OCI-LY3 (cell line): Measurements from ENCODE around the gene TCF12.
A peak's percentile ranks its signal among the peaks of the same experiment; 100 is the strongest.

ENCODE experiments used
- H2AFZ ChIP-seq: fragments of 200-600, 300-600 bp; shearing (Covaris generic); 2 replicates; pipeline ENCODE4 v1.6.0; 2014; ENCODE audit warnings: antibody characterized with exemption, low read depth, low read length
- H3K27ac ChIP-seq: fragments of 200-600, 300-600 bp; sonication (generic); 2 replicates; pipeline ENCODE4 v1.5.1; 2014; ENCODE audit warnings: mild to moderate bottlenecking, low read length, moderate library complexity, mixed read lengths
- H3K27me3 ChIP-seq: fragments of 200-600, 300-600 bp; sonication (generic); 2 replicates; pipeline ENCODE4 v1.6.1; 2014; ENCODE audit warnings: low read depth, low read length, mixed read lengths
- H3K36me3 ChIP-seq: fragments of 200-600, 300-600 bp; sonication (generic); replicated peaks from 2 replicates; pipeline ENCODE3; 2014; ENCODE audit warnings: low read depth, low read length, mixed read lengths
- H3K4me1 ChIP-seq: fragments of 300-600, 200-600 bp; sonication (generic); 2 replicates; pipeline ENCODE4 v1.6.1; 2014; ENCODE audit warnings: low read length, mixed read lengths
- H3K4me2 ChIP-seq: fragments of 200-600, 300-600 bp; sonication (generic); 2 replicates; pipeline ENCODE4 v1.6.1; 2014; ENCODE audit warnings: low read length, mixed read lengths
- H3K4me3 ChIP-seq: fragments of 300-600, 200-600 bp; sonication (generic); 2 replicates; pipeline ENCODE4 v1.5.1; 2014; ENCODE audit warnings: antibody characterized with exemption, mild to moderate bottlenecking, low read length, moderate library complexity
- H3K79me2 ChIP-seq: fragments of 300-600, 200-600 bp; shearing (Covaris generic); 2 replicates; pipeline ENCODE4 v1.6.1; 2014; ENCODE audit warnings: mild to moderate bottlenecking, low read length, mixed read lengths
- H3K9ac ChIP-seq: fragments of 300-600, 200-600 bp; shearing (Covaris generic); 2 replicates; pipeline ENCODE4 v1.6.0; 2014; ENCODE audit warnings: mild to moderate bottlenecking, low read length, moderate library complexity
- H3K9me3 ChIP-seq: fragments of 200-600, 300-600 bp; shearing (Covaris generic); 2 replicates; pipeline ENCODE4 v1.6.1; 2014; ENCODE audit warnings: low read length, mixed read lengths; ENCODE audit not compliant: insufficient read depth
- H4K20me1 ChIP-seq: fragments of 200-600, 300-600 bp; sonication (generic); 2 replicates; pipeline ENCODE4 v1.6.1; 2016; ENCODE audit warnings: low read length, mixed read lengths; ENCODE audit not compliant: insufficient read depth
- CTCF ChIP-seq: fragments of 200-600, 300-600 bp; sonication (generic); IDR thresholded peaks from 2 replicates; pipeline ENCODE4 v1.5.1; 2014; ENCODE audit warnings: antibody characterized with exemption, low read length, low read depth
- EZH2phosphoT487 ChIP-seq: fragments of 200-600 bp; shearing (Covaris generic); IDR thresholded peaks from 2 replicates; pipeline ENCODE4 v1.6.1; 2018; ENCODE audit warnings: antibody characterized with exemption, mixed run types, low read depth

Gene TCF12

GRCh38 chr15:57296473-57297162 is 378.2 kb downstream of the TCF12 start:
- H3K9ac ChIP-seq, result no peak overlapping the region
- H3K36me3 ChIP-seq, result peaks cover 17% of the 10 kb centered on the region
- no peak overlapping the region for H3K4me3 ChIP-seq
- H3K79me2 ChIP-seq, result peaks cover 13% of the 10 kb centered on the region
- H3K27me3 ChIP-seq, result no peaks in the 10 kb centered on the region
- no peaks in the 10 kb centered on the region for H4K20me1 ChIP-seq
- H3K4me2 ChIP-seq, result no peak overlapping the region
- no peak overlapping the region for H2AFZ ChIP-seq
- 0 out of 2 replicates have a peak overlapping the region, but pooled peaks have one; percentile 3 for H3K27ac ChIP-seq
- no peaks in the 10 kb centered on the region for H3K9me3 ChIP-seq
- TF ChIP-seq EZH2phosphoT487 (no peak), CTCF (no peak)
- peaks cover 44% of the 10 kb centered on the region for H3K4me1 ChIP-seq

- Histone ChIP-seq H3K9ac (no peak overlapping the region), H3K79me2 (peaks cover 19% of the 10 kb centered on the region), H3K36me3 (peaks cover 23% of the 10 kb centered on the region), H3K4me3 (no peak overlapping the region), H3K4me1 (peaks cover 49% of the 10 kb centered on the region), H3K9me3 (no peaks in the 10 kb centered on the region), H2AFZ (no peak overlapping the region), H3K4me2 (no peak overlapping the region), H4K20me1 (no peaks in the 10 kb centered on the region), H3K27ac (0 out of 2 replicates have a peak overlapping the region, but pooled peaks have one; percentile 3), H3K27me3 (no peaks in the 10 kb centered on the region)
- TF ChIP-seq EZH2phosphoT487, result no peak
- TF ChIP-seq CTCF, result no peak
These were observed 378.7 kb downstream of the TCF12 start for GRCh38 chr15:57297163-57297593.

- Histone ChIP-seq H4K20me1 (0 out of 2 replicates have a peak, but pooled peaks cover 2% of the 10 kb centered on the region), H3K9me3 (no peaks in the 10 kb centered on the region), H3K36me3 (peaks cover 27% of the 10 kb centered on the region), H3K4me1 (peaks cover 54% of the 10 kb centered on the region), H3K27me3 (no peaks in the 10 kb centered on the region), H3K9ac (no peak overlapping the region), H3K79me2 (peaks cover 24% of the 10 kb centered on the region), H3K4me2 (no peak overlapping the region), H2AFZ (no peak overlapping the region), H3K27ac (no peak overlapping the region), H3K4me3 (no peak overlapping the region)
- TF ChIP-seq CTCF, result no peak
- TF ChIP-seq EZH2phosphoT487, result no peak
These were observed 379.2 kb downstream of the TCF12 start for GRCh38 chr15:57297630-57298029.

- peak overlapping the region; percentile 89; the same call in 1 of the 2 replicates for H3K9ac ChIP-seq
- H2AFZ ChIP-seq, result no peak overlapping the region
- peaks cover 28% of the 10 kb centered on the region for H3K36me3 ChIP-seq
- TF ChIP-seq CTCF, result no peak
- TF ChIP-seq EZH2phosphoT487, result no peak
- H3K79me2 ChIP-seq, result peaks cover 29% of the 10 kb centered on the region
- no peaks in the 10 kb centered on the region for H3K9me3 ChIP-seq
- H3K4me1 ChIP-seq, result peaks cover 59% of the 10 kb centered on the region
- H3K4me3 ChIP-seq, result no peak overlapping the region
- H3K4me2 ChIP-seq, result no peak overlapping the region
- peak overlapping the region; percentile 98 for H3K27ac ChIP-seq
- no peaks in the 10 kb centered on the region for H3K27me3 ChIP-seq
- H4K20me1 ChIP-seq, result 0 out of 2 replicates have a peak, but pooled peaks cover 6% of the 10 kb centered on the region
These were observed 379.8 kb downstream of the TCF12 start for GRCh38 chr15:57298204-57298603.
